Kidney (tissue), 14 donors: ENCODE measurements around the gene UBE2M. TPM values are rescaled to one million over a fixed set of nuclear protein-coding genes. Genes with fewer than 3 reads are reported as not detected.
A peak's percentile ranks its signal among the peaks of the same experiment; 100 is the strongest.
"Not testable (repeated sequence)": the region's sequence is repeated elsewhere in the genome, so short reads cannot be mapped to it uniquely, and the experiment has no call there.

Experiments used
- DNase-seq, 5 donors: peaks; one replicate each; pipeline ENCODE4 v3.0.0-alpha.2; 2013 to 2020
- FAIRE-seq: peaks from 2 replicates; lab custom pipeline; 2012; peaks lifted over from hg19 to GRCh38; lab: Jason Lieb, UNC
- H3K27ac ChIP-seq, 2 donors: one replicate each; pipeline ENCODE4 v1.7.0; 2013; ENCODE audit warnings: low read depth in 2 of 2, low read length in 2 of 2, inconsistent platforms in 1 of 2
- H3K27me3 ChIP-seq: one replicate; pipeline ENCODE4 v1.7.1; 2013; ENCODE audit warnings: low read length, inconsistent platforms; ENCODE audit not compliant: control insufficient read depth, insufficient read depth
- H3K36me3 ChIP-seq, 3 donors: one replicate each; pipeline versions ENCODE4 v1.7.0 to v1.7.1; 2013; ENCODE audit warnings: low read length in 3 of 3, control low read depth in 1 of 3, inconsistent platforms in 1 of 3; ENCODE audit not compliant: insufficient read depth in 3 of 3, control insufficient read depth in 2 of 3
- H3K4me1 ChIP-seq, 3 donors: one replicate each; pipeline versions ENCODE4 v1.7.0 to v1.7.1; 2013; ENCODE audit warnings: low read length in 3 of 3, inconsistent platforms in 1 of 3, low read depth in 1 of 3; ENCODE audit not compliant: control insufficient read depth in 2 of 3, insufficient read depth in 2 of 3
- H3K4me3 ChIP-seq, 3 donors: one replicate each; pipeline versions ENCODE4 v1.7.0 to v1.8.1; 2013; ENCODE audit warnings: low read length in 3 of 3, control low read depth in 1 of 3, inconsistent platforms in 1 of 3
- H3K9ac ChIP-seq, 3 donors: one replicate each; pipeline versions ENCODE4 v1.7.0 to v1.7.1; 2013; ENCODE audit warnings: low read length in 3 of 3, control low read depth in 1 of 3, inconsistent platforms in 1 of 3
- H3K9me3 ChIP-seq, 3 donors: one replicate each; pipeline versions ENCODE4 v1.7.0 to v1.7.1; 2013; ENCODE audit warnings: low read length in 3 of 3, control low read depth in 1 of 3, inconsistent platforms in 1 of 3; ENCODE audit not compliant: control insufficient read depth in 2 of 3, insufficient read depth in 1 of 3
- intact Hi-C: fragments of 100-400 bp; cut with DNase I; formaldehyde crosslinking; loops from one replicate; pipeline ENCODE4 v1.11.1; 2022
- polyA plus RNA-seq: library from polyadenylated mRNA; stranded (reverse); fragments of 350-450 nt; fragmentation: Illumina TruSeq; extraction: RNeasy Lipid Tissue Mini Kit (QIAGEN cat#74804); gene quantifications from one replicate; pipeline ENCODE4 v1.2.3, GENCODE V29; 2014; ENCODE audit warnings: low read depth, low replicate concordance; ENCODE audit not compliant: insufficient read depth
- total RNA-seq: library from RNA; stranded (reverse); fragmentation: NEBNext Ultra II Directional; extraction: Animal tissue kit (Norgen Biotek cat#: 25700); gene quantifications from one replicate; pipeline ENCODE4 v1.2.1, GENCODE V29; 2021
- TF ChIP-seq, protein P1 (sequence below): IDR thresholded peaks from 3 replicates; pipeline ENCODE4 v1.5.1; 2012; ENCODE audit warnings: mild to moderate bottlenecking, moderate library complexity, borderline replicate concordance; ENCODE audit not compliant: insufficient read depth; ENCODE audit errors: extremely low read depth
- donor health status: control.
- donor health status: control.
- donor health status: control.
- donor health status: control.
- donor health status: control.
- donor health status: DM: yes; HTN: yes; CAD: no.
- donor health status: Normal renal cell carcinoma (clear cell type).

The UBE2M gene
- total and polyA plus RNA-seq, 2 donors from 2014 or later = 60.4 to 98.0 TPM

- FAIRE-seq (peak; percentile 89), DNase-seq (peak; percentile 100)
- H3K4me3 ChIP-seq = peak within 1 kb of the TSS; percentile 75 to 86 (median 78)
- H3K27me3 ChIP-seq = no peaks in the 10 kb centered on the region
- peaks cover 7 to 29% (median 17%) of the 10 kb centered on the region in 3 donors for H3K36me3 ChIP-seq
- TF ChIP-seq, protein P1, sequence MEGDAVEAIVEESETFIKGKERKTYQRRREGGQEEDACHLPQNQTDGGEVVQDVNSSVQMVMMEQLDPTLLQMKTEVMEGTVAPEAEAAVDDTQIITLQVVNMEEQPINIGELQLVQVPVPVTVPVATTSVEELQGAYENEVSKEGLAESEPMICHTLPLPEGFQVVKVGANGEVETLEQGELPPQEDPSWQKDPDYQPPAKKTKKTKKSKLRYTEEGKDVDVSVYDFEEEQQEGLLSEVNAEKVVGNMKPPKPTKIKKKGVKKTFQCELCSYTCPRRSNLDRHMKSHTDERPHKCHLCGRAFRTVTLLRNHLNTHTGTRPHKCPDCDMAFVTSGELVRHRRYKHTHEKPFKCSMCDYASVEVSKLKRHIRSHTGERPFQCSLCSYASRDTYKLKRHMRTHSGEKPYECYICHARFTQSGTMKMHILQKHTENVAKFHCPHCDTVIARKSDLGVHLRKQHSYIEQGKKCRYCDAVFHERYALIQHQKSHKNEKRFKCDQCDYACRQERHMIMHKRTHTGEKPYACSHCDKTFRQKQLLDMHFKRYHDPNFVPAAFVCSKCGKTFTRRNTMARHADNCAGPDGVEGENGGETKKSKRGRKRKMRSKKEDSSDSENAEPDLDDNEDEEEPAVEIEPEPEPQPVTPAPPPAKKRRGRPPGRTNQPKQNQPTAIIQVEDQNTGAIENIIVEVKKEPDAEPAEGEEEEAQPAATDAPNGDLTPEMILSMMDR = no peak
- peak within 1 kb of the TSS; percentile 96 to 99 for H3K27ac ChIP-seq
- H3K9ac ChIP-seq = peak within 1 kb of the TSS; percentile 67 to 87 (median 81)
- H3K9me3 ChIP-seq = no peaks in the 10 kb centered on the region
- intact Hi-C loops = no loop called here
- peaks cover 2 to 20% (median 9%) of the 10 kb centered on the region in 3 donors for H3K4me1 ChIP-seq
Observed at GRCh38 chr19:58543826-58544590, 14.4 kb downstream of the UBE2M start, which contains the start of gene TRIM28. Gene TRIM28, plus strand, starts transcription at chr19:58544064. Its CDS starts 694 bp downstream, at chr19:58544758.

DNA sequence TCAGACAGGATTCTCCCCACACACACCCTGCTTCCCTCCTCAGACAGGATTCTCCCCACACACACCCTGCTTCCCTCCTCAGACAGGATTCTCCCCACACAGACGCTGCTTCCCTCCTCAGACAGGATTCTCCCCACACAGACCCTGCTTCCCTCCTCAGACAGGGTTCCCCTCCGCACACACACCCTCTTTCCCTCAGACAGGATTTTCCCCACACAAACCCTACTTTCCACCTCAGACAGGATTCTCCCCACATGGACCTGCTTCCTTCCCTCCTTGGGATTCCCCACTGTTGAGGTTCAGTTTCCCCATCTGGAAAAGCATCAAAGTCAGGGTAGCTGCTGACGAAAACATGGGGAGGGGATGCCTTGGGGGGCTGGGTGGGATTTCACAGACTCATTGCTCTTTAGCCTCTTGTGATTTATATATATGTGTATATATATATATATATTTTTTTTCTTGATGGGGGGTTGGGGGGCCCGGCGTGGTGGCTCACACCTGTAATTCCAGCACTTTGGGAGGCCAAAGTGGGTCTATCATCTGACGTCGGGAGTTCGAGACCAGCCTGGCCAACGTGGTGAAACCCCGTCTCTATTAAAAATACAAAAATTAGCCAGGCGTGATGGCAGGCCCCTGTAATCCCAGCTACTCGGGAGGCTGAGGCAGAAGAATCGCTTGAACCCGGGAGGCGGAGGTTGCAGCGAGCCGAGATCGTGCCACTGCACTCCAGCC lies 15.6 kb downstream of the UBE2M start:
- FAIRE-seq, H3K9me3 ChIP-seq, H3K27ac ChIP-seq, intact Hi-C loops, H3K27me3 ChIP-seq, H3K4me3 ChIP-seq: not testable (repeated sequence)
- DNase-seq = peak in 1 of 5 donors; percentile 48
- Histone ChIP-seq H3K36me3 (peaks cover 2 to 19% (median 7%) of the 10 kb centered on the region in 3 donors), H3K9ac (peak overlapping the region in 1 of 3 donors; percentile 81), H3K4me1 (peaks cover 2 to 21% (median 9%) of the 10 kb centered on the region in 3 donors)

- H3K4me1 ChIP-seq, DNase-seq, FAIRE-seq, H3K4me3 ChIP-seq, H3K9ac ChIP-seq, H3K9me3 ChIP-seq, intact Hi-C loops, H3K27ac ChIP-seq, H3K27me3 ChIP-seq, H3K36me3 ChIP-seq: not testable (repeated sequence)
Observed at GRCh38 chr19:58539169-58539559, 19.2 kb downstream of the UBE2M start.

- Histone ChIP-seq H3K27me3 (no peaks in the 10 kb centered on the region), H3K27ac (no peak overlapping the region), H3K4me3 (peak overlapping the region in 1 of 3 donors; percentile 46), H3K9me3 (no peaks in the 10 kb centered on the region), H3K4me1 (peaks cover 0 to 2% (median 0%) of the 10 kb centered on the region in 3 donors), H3K9ac (peak overlapping the region in 2 of 3 donors; percentile 12 to 31), H3K36me3 (no peaks in the 10 kb centered on the region)
- no peak for FAIRE-seq
- TF ChIP-seq, protein P1 = no peak
- intact Hi-C loops = no loop called here
- DNase-seq = peak; percentile 81 to 94 (median 93)
Observed at GRCh38 chr19:58538257-58539168, 19.9 kb downstream of the UBE2M start.
